Bronchus fibroblast of lung (primary cell): Measurements from ENCODE around the gene CHTOP. TPM values are rescaled to one million over a fixed set of nuclear protein-coding genes. Genes with fewer than 3 reads are reported as not detected.

ENCODE experiments used
- total RNA-seq: library from RNA; depleted of rRNA; stranded (reverse); fragments of >200 nt; gene quantifications from 2 replicates; pipeline ENCODE4 v1.2.3, GENCODE V29; 2015

CHTOP gene
- total RNA-seq, result 40.5 and 43.7 TPM in 2 replicates

GRCh38 chr1:153633754-153634665, at the start of gene CHTOP:
Gene CHTOP (plus strand): TSS chr1:153634066. CDS start chr1:153636589, 2,523 bp downstream.

DNA sequence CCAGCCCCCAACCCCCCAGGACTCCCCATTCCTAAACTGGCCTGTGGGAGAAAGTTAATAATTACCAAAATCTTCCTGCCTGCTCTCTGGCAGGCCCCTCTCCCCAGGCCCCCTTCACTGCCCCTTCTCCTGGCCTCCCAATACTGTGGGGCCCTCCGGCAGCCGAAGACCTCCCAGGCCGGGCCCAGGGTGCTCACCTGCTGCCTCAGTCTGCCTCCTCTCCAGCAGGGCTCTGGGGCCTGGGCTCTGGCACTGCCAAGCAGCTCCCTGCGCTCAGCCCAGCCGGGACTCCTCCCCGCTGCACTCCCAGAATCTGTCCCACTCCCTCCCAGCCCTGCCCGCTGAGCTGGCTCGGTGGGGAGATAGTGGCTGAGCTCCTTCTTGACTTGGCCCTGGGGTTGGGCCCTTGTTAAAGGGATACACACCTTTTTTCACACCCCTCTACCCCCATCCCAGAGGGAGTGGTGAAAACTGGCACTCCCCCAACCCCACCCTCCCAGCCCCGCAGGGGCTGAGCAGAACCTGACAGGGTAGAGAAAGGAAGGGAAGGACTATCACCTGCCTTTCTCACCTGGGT, 21.0 kb upstream of the CHTOP start, which contains the start of gene S100A16:
Gene S100A16 (minus strand): TSS at position 383 of the 577 bp plus-strand sequence. CDS start 4,986 bp downstream, outside the sequence.

DNA sequence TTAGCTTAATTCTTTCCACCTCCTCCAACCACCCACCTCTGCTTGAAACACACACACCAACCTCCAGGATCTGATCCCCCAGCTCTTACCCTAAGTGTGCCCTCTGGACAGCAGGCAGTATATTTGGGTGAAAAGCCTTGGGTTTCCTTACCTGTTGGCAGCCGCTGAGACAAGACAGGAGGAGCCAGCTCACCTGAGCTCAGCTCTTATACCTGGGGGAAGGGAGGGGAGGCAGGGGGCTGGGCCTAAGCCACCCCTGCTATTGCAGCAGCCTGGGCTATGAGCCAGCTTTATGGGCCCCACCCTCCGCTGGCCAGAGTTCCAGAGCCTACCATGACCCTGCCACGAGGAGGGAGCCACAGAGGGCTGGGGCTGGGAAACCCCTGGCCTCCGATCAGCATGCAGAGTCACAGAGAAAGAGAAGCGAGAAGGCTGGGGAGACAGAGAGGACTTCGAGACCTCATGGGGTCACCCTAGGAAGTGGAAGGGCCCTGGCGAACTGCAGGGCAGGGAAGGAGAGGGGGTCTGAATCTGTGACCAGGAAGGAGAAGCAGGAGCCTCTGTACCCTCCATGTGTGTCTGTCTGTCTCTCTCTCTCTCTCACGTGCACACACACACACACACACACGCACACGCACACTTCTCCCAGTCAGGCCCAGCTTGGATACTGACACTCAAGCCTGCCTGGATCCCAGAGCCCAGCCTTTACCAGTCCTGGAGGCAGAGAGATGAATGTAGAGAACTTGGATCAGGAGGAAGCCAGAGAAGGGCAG, 17.5 kb upstream of the CHTOP start, which contains the start of gene S100A14:
Gene S100A14 (minus strand): TSS at position 182 of the 773 bp plus-strand sequence. CDS start 467 bp downstream, outside the sequence.

DNA sequence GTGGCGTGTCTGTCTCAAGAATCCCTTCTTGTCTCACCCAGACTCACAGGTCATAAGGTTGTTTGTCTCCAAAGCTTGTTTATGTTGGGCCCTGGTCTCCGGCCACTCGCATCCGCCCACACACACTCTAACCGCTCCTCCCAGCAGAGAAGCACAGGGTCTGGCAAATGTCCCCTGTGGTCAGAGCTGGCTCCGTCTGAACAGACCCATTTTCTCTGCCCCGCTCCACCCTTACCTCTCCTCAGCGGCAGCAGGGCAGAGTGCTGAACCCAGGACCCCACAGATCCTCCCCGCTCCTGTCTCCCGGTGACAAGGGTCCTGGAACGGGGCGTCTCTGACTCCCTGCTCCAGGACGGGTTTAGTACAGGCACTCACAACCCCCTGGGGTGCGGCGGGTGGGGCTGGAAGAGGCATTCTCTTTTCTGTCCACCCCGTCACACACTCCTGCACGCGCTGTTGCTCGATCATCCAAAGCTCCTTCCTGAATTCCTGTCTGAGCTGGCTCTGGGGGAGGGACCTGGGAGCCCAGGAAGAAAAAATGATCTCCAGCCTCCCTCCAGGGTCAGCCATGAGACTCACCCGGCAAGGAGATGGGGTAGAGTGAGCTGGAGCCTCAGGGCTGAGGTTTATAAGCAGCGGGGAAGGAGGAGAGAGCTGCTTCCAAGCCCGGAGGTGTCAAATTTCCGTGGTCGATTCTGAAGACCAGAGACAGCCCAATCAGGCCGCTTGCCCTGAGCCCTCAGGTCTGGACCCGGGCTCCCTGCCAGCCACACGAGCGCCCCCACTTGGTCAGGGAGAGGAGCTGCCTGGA, 6.8 kb upstream of the CHTOP start, which contains the start of gene S100A13:
Gene S100A13 (minus strand): TSS at position 602 of the 811 bp plus-strand sequence. CDS start 1,033 bp downstream, outside the sequence.

DNA sequence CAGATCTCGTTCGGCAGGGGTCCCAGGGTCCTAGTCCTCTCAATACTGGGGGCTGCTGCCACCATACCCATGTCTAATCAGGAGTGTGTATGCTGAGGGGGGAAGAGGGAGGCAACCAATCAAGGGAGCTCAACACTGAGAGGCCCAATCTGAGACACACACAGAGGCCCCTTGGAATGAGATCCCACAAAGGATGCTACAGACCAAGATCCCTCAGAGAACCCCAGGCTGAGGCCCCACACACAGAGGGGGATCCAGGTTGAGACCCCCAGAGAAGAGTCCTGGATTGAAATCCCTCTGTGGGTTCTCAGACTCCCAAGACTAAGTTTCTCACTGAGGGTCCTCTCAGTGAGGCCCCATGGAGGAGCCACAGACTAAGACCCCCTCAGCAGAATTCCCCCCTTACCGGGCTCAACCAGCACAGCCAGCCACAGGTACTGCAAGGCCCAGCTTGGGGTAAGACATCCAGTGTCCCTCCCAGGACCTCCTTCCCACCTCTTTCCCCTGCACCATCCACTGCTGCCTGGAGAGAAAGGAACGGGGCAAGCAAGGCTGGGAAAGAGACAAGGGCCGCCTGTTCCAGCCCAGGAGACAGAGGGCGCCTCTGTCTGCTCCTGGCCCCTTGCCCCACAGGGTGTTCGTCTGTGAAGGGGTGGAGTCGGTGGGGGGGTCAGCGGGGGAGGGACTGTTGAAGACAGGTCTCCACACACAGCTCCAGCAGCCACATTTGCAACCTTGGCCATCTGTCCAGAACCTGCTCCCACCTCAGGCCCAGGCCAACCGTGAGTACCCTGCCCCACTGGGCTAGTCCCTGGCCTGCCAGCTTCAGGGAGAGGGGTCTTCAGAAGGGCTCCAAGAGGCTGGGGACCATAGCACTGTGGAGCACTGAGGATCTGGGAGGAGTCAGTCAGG, 5.9 kb upstream of the CHTOP start, which contains the start of gene S100A1:
Gene S100A1 (plus strand): TSS at position 720 of the 912 bp plus-strand sequence. CDS start 2,088 bp downstream, outside the sequence.

GRCh38 chr1:153658400-153659174, 24.7 kb downstream of the CHTOP start, which contains the start of gene SNAPIN:
Gene SNAPIN (plus strand): TSS chr1:153658703. CDS start chr1:153658744, 41 bp downstream.

DNA sequence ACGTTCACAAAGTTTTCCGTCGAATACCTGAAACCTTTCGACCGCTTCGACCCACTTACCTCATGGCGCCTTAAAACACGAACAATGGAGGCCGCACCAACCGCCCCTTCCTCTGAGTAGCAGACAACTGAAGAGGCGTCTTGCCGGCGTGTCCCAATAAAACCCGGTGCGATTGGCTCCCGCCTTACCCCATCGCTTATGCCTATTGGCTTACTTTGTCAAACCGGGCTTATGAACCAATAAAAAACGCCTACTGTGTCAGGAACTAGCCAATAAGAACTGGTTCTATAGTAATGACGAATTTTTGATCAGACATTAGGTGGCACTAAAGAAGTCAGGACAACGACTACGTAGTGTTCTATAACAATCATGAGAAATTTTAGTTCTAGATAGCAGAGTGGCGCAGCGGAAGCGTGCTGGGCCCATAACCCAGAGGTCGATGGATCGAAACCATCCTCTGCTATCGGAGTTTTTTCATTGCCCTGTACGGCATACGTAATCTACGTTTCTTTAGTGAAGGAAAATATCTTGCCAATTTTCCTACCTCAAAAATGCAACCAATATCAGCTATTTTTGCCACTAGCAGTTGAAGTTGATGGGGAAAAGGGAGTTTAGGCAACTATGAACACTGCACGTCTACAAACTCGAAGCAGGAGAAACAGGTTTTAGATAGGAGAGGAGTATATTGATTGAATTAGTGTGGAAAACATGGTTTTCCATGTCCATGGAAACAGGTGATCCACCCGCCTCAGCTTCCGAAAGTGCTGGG, 37.2 kb downstream of the CHTOP start, which contains the start of gene ILF2:
Gene ILF2 (minus strand): TSS at position 135 of the 769 bp plus-strand sequence. CDS start 71 bp downstream, at position 64.

GRCh38 chr1:153678519-153679336, 44.9 kb downstream of the CHTOP start, which contains the start of gene NPR1:
Gene NPR1 (plus strand): TSS chr1:153678688. CDS start chr1:153679109, 421 bp downstream.

Other genes starting within 250 kb of the CHTOP start
- gene S100A8, start 243.0 kb upstream of the CHTOP start, total RNA-seq, result not detected in 2 replicates
- gene S100A7A, start 217.5 kb upstream of the CHTOP start, total RNA-seq, result not detected in 2 replicates
- not detected in 2 replicates for gene S100A7, start 173.4 kb upstream of the CHTOP start, total RNA-seq
- gene S100A6, start 98.1 kb upstream of the CHTOP start, total RNA-seq, result 1,607 and 1,644 TPM in 2 replicates
- 1.3 TPM in 1 of 2 replicates, not detected in the other for gene S100A5, start 93.1 kb upstream of the CHTOP start, total RNA-seq
- 108 and 141 TPM in 2 replicates for gene S100A4, start 88.3 kb upstream of the CHTOP start, total RNA-seq
- 11.6 and 12.1 TPM in 2 replicates for gene S100A3, start 84.8 kb upstream of the CHTOP start, total RNA-seq
- 4.5 and 10.8 TPM in 2 replicates for gene S100A2, start 68.2 kb upstream of the CHTOP start, total RNA-seq
- gene S100A16, start 20.9 kb upstream of the CHTOP start, total RNA-seq, result 386 and 391 TPM in 2 replicates
- 0.34 TPM in 1 of 2 replicates, not detected in the other for gene S100A14, start 17.7 kb upstream of the CHTOP start, total RNA-seq
- 170 and 175 TPM in 2 replicates for gene S100A13, start 6.6 kb upstream of the CHTOP start, total RNA-seq
- 0.15 TPM in 1 of 2 replicates, not detected in the other for gene S100A1, start 5.6 kb upstream of the CHTOP start, total RNA-seq
- gene SNAPIN, start 24.6 kb downstream of the CHTOP start, total RNA-seq, result 68.4 and 72.1 TPM in 2 replicates
- 271 and 295 TPM in 2 replicates for gene ILF2, start 36.9 kb downstream of the CHTOP start, total RNA-seq
- under 0.01 and 0.15 TPM in 2 replicates for gene NPR1, start 44.6 kb downstream of the CHTOP start, total RNA-seq
- gene INTS3, start 94.0 kb downstream of the CHTOP start, total RNA-seq, result 24.9 and 25.0 TPM in 2 replicates
- 6.2 and 10.1 TPM in 2 replicates for gene SLC27A3, start 141.3 kb downstream of the CHTOP start, total RNA-seq